Central memory CD4-positive, alpha-beta T cell (primary cell): ENCODE results near the gene BLID.

Experiments used
- DNase-seq: peaks from one replicate; pipeline ENCODE4 v3.0.0; 2022

BLID gene

DNA sequence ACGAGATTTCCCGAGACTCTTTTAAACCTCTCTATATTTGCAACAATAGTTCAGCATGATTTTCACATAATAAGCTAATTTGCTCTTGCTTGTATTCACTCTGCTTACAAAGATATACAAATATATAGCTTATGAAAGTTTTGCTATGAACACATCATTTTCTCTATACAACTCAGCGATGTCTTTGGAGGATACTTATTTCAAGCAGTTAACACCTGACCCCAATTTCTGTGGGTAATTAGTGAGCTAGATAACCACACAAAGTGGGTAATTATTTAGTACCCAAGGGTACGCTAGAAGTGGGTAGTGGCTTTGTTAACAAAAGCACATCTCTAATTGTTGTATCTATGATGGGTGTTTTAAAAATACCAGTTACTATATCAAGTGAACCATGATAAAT lies 12.3 kb downstream of the BLID start:
- DNase-seq = no peak

DNA sequence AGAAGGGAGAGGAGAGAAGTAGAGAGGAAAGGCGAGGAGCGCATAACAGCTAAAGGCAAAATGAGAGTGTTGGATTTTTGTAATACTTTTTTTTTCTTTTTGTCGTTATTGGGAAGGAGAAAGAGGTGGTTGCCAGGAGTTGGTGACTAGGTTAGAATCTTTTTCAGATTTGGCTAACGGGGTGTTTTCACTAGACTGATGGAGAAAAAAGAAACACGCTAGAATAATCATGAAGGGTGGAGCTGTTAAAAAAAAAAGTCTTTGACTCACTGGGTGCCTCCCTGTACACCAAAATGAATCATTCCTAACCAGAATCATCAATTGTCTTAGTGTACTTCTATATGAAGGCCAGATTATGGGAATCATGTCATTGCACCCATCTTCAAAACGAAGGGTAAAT lies 12.7 kb downstream of the BLID start:
- no peak for DNase-seq

DNA sequence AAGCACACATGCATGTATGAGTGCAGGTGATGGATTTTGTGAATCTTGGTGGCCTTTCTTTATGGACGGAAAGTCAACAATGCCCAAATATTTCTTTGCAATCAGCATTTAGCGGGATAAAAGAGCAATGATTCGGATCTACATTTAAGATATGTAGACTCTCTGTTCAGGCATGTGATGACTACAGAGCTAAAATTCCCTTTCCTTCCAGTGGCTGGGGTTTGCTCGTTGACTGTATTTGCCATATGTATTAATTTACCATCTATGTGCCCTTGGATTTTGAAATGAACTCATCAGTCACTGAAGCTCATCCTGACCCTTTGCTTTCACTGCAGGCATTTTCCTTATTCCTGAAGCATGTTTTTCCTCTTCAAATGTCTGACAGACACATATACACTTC lies 13.6 kb downstream of the BLID start:
- no peak for DNase-seq

DNA sequence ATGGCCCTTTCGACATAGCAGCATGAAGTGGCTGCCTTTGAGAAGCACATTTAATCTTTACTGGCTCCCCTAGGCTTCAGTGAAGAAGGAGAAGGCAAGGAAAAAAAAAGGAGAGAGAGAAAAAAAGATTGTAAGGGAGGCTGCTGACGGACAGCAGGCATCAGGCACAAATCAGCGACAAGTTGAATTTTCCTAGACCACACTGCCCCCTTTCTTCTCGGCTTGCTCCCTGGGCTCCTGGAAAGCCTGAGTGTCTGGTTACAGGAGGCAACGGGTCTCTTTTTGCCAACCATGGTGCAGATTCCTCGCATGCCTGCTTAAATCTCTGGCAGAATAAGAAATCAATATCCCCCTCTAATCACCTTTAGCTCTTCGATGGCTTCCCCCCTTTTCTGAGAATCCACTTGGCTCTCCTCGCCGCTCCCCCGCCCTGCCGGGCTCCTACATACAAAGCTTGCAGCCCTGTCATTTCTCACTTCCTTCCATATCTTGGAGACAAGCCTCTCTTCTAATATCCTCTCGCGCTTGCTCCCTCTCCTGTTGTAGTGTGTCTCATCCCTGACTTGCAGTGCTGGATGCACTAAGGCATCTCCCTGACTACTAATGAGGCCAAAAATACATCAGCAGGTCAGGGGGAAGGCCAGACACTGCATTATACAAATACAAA lies 14.3 kb downstream of the BLID start:
- DNase-seq = no peak

DNA sequence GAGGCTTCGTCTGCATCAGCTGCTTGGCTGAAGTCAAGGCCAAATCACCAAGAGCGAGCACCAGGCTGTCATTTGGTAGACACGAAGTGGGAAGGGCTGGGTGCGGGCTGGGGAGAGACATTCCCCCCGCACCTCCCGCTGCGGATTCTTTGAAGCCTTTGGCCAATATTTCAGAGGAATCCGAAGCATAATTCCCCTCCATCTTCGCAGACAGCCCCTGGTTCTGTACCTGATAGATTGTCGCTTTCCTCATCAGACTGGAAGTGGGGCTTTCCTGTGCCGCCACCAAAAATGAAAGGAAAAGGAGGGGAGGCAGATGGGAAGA lies 15.3 kb downstream of the BLID start:
- no peak for DNase-seq

DNA sequence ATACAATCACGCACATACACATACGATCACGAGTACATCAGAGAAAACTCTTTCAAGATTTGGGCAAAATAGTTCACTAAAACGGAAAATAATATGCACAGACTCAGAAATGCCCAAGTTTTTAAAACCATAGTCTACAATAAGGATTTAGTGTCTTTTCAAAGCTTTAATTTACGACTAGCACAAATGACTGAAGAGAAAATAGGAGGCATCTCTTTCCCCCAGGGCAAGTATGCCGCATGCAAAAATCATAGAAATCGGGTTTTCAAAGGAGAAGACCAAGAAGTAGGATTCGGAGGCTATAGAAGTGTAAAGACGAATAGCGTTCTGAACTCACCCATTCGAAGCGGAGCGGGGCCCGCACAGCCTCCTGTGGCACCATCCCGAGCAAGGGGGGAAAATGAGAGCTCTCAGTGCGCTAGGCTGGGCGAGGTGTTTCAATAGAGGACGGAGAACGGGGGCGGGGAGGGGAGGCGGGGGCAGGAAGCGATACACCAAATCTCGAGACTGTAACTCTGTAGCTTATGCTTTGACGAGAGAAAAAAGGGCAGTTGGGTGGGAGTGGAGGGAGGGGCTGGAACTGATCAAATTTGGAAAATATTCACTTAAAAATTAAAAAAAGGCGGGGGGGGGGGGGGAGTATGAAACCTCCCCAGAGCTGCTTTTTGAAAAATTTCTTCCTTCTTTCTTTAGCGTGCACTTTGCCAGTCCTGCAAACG lies 15.8 kb downstream of the BLID start:
- DNase-seq = no peak

DNA sequence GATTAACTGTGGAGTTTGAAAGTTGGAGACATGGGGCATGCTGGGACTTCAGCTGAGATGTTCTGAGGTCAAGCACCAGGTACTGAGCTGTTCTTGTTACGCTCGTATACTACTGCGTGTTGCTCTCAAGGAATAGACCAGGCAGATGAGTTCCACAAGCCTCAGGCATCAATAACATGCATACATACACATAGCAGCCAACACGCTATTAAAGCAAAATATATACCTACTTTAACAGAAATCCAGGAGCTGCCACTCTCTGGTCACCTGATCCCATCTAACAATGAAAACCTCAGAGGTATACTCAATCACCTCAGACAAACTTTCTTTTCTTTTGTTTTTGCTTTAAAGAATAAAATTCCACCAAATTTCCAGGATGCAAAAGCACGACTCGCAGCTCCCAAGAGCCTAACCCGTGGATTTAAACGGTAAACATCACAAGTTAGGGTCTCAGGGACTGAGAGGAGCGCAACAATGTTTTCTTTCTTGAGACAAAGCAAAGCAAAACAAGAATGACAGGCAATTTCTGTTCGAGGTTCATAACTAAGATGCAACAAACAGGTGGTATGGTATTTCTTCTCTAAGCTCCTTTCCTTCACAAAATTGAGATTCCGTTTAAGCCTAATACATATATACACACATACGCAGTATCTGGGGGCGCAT lies 16.5 kb downstream of the BLID start:
- no peak for DNase-seq

DNA sequence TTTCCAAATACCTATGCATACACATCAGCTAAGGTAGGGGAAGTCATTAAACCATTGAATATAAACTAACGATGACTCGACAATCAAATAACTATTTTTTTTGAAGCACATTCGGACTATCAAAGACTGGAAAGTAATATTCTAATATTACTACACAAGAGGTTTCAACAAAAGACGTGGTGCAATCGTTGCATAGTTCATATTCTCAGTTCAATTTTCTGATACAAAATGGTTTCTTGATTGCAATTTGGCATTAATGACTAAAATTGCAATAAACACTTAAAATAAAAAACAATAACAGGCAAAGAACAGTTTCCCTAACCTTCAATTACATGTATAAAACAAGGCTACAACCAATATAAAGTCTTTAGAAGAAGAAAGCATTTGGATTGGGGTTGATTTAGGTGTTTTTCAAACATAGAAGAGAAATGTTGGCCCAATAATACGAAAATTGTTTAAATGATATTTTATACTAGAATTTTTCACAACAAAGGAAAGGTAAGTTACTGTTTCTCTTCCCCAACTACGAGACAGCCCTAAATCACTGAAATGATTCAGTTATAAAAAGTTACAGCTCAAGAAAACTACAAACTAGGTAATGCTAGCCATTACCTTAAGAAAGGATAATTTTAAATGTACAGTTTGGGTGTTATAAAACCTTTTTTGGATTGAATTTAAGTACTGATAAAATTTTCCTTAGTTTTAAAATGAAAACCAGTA lies 17.6 kb downstream of the BLID start:
- DNase-seq = no peak

DNA sequence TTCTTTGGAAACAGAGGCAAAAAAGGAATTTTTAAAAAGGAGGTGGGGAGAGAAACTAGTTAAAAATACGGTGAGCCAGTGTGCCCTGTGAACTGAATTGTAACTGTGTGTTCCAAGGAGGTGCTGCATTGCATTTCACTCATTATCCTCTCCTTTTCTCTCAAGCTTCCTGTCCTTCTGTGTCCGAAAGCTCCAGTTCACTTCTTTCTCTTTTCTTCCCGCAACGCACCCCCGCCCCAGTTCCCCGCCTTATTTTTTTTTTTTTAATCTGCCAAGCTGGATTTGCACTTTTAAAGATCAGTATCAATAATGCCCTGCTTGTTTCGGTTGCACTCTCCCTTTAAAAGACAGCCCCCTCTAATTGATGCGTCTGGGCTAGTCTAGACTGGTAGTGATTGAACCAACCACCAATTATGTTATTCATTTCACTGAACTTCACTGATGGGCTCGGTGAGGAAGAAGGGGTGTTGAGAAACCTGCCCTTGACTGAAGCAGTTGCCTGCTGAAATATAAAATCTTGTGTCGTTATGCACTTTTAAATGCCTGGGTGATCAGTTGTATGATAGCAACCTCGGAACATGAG lies 18.5 kb downstream of the BLID start:
- no peak for DNase-seq

DNA sequence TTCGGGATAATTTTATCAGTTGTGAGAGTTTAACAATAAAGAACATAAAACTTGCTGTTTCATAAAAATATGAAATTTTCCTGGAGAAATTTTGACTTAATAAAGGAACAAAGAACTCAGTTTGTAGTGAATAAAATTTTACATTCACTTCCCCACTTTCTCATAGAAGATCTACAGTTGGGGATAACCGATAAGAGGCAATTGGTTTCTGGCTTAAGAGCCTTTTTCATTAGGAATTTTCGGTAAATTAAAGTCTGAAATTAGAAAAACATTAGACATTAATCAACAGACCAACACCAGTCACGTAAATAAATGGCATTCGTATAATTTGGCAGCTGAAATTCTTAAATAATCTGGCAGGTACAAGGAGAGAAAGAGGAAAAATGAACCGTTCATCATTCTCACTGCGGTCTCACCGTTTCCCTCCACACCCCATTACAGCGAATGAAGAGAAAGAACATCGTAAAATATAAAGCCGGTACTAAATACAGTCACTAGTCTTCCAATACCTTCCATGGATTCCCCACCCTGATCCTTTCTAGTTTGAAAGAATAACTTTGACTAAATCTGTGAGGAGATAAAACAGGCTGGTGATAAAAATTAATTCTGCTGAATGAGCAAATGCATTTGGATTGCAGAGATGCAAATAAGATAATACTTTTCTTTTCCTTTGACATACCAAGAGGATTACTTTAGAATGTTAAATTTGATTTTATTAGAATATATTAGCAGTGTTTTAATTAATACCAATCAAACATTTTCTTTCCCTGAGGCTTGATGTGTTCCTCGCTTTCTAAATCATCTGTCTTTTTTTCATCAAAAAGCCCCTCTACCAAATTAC lies 19.5 kb downstream of the BLID start:
- no peak for DNase-seq

DNA sequence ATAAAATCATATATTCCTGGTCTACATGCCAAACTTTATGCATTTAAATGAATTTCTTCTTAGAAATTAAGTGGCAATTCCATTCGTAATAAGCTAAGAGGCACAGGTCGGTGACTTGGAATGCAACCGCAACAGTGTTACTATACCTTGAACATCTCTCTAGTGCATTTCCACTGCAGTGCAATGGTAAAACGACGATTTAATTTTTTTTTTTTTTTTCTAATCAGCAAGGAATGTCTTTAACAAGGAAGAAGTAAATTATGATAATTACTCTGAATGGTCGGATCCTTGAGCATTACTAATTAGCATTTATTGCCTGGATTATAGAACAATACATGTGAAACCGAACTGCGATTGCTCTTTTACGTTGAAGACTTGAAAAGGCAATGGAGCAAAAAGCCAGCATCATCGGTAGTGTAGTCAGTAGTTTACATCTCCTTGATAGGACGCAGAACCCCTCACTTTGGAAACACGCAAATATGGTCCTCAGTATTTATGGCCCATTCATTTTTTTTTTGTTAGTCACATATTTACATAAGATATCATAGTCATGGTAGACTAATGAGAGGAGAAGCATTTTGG lies 20.2 kb downstream of the BLID start:
- no peak for DNase-seq

DNA sequence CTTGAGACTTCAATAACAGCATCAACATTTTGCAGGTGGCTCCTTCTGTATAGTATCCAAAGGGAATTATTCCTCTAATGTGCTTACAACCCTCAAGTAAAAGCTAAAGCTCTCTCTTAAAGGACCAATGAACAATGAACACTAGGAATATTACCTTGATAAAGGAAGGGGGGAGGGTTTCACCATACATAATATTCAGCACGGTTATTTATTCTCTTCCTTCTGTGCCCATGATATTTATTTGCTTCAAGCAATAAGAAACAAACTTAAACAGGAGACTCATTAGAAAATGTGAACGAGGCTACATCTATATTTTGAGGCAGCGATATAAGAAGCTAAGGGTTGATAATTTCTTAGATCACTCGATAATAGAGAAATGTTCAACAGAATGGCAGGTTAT lies 21.2 kb downstream of the BLID start:
- DNase-seq = no peak

DNA sequence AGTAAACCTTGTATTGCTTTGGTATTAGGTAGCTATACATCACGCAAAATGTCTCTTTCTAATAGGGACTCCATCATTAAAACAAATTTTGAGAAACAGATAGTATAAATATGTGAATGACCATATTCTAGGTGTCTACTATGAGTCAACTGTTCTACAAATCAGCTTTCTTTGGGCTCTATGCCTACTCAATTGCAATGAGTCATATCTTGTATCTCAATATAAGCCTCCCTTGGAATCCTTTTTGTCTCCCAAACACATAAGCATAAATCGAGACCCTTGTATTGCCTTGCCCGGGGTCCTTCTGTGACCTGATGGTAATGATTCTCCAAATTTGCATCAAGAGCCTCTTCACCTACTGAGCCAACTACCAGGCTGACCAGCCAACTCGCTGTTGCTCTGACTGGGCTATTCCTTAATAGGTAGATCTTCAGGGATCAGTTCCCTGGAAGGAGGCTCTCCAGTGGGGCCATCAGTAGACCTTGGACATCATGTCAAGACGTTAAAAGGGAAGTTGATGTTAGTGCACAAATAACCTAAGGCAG lies 22.2 kb downstream of the BLID start:
- DNase-seq = no peak

DNA sequence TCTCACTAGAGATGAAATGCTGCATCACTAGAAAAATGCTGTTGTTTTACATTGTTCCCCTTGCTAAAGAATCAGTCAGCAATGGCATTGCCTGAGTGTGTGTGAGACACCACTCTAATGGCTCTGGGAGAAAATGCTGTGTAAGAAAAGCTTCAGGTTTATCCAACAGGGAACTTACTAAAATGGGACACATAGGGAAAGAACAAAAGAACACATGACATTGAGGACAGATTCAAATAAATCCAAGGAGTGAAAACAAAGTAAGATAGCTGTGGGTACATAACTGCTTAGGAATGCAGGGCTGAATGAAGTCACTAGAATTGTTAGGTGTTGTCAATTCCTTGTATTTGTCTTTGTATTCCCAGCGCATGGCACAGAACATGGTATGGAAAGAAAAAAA lies 24.2 kb downstream of the BLID start:
- DNase-seq = no peak

DNA sequence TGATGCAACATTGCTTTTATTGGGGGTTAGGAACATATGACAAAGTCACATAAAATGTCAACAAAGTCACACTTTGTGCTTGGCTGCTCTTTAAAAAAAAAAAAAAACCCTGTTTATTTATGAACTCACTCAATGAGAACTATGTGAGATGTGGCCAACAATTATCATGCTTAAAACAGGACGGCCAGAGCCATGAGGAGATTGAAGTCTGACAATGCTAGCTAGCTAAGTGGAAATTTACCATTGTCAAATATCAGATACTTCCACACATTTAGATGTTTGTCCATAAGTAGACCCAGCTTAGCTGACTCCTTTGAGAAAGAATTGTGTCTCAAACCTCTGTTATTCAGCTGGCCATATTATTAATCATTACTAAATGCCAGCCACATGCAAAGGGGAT lies 26.9 kb downstream of the BLID start:
- no peak for DNase-seq

DNA sequence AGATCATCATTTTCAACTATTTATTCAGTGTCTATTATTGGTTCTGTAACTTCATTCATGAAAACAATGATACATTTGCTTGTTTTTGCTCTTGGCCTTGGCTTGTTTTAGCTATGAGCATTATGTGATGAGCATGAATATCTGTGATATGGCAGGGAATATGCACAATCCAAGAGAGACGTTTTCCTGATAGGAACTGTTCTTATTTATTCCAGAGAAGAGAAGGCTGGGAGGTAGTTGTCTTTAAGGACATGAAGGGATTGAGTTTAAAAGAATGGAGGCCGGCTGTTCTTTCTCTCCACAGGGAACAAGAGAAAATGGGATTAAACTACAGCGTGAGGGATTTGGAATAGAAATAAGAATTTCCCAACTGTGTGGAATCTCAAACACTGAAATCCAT lies 30.3 kb downstream of the BLID start:
- DNase-seq = no peak

DNA sequence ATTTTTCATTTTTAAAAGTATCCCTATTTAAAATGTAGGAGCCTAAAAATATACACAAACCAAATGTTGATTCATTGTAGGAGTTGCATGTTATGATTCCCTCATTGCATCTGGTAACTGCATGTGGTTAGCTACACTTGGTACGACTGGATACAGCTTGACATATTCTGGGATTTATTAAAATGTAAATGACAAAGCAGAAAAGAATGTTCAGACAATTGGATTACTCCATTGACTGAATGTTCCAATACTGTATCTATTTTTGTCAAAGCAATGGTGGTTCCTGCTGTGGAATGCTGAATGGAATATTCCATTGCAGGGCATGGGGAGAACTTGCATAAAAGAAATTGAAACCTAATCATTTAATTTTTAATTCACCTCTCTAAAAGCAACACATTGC lies 30.8 kb downstream of the BLID start:
- no peak for DNase-seq

DNA sequence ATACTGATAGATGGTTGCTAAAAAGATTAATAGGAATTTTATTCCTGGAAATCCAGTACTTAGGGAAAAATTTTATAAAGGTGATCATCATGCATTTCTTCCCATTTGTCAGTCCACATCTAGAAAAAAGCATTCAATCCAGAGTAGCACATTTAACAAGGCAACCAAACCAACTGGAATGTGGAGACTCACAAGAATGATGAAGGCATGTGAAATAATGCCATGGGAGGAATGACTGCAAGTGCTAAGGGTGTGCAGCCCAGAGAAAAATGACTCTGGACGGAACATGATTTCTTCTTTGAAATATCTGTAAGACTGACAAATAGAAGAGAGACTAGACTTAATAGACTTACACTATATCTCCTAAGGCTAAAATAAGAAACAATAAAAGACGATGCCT lies 33.8 kb downstream of the BLID start:
- no peak for DNase-seq

DNA sequence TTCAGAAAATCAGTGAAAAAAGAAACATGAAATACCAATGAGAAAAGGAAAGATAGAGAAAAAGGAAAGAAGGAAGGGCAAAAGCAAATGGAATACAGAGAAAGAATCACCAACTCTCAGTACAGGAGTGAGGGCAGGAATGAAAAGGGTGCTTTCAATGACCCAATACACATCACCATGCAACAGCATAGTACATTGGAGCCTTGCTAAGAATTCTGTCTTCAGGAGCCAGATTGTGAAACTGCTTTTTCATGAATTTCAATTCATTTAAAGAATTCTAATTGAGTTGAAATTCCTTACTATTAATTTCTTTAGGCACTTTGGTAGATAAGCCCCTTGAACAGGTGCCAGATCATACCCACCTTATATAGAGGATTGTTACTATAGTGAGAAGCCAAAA lies 34.9 kb downstream of the BLID start:
- no peak for DNase-seq

DNA sequence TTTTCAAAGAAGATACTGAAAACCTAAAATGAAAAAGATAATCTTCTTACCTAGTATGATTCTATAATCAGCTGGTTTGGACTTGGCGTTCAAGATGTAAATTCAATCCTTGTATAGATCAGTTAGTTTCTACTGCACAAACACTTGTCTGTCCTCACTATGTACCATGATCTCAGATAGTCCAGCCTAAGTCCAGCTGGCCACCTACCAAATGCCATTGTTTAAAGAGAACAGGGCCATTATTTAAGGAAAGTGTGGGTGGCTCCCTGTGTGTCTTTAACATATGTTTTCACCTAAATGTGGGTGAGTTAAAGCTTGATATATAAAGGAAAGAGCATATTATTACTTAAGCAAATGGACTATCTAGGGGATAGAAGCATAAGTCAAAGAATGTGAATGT lies 38.6 kb downstream of the BLID start:
- no peak for DNase-seq

DNA sequence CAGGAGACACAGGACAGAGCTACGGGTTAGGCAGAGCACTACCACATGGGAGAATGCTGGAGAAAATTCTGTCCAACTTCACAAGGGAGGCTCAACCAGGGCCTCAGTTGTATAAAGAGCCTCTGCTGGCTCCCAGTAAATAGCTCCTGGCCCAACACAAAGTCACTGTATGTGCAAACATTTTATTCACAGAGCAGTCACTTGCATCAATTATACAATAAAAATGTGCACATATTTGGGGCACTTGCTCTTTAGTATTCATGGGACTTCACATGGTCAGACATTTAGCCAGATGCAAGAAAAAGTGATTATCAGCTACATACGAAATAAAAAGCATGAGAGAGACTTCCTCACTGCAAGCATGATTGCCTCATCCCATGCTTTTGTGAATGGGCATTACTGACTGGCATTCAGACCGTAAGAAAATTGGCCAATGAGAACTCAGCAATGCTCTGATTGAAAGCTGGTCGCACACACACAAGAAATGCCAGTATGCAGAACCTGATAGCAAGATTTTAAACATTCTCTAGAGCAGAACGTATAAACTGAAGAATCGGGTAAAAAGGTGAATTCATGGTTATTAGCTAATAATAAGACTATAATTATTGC lies 39.4 kb downstream of the BLID start:
- DNase-seq = no peak
